Brain microvascular endothelial cell (primary cell): ENCODE data around the gene FBRSL1.

ENCODE experiments used
- DNase-seq: peaks from one replicate; pipeline ENCODE4 v3.0.0-alpha.2; 2020
- H3K27ac ChIP-seq: fragments of 250-450 bp; sonication (Bioruptor Pico); 2 replicates; pipeline ENCODE4 v1.5.1; 2020; ENCODE audit warnings: mild to moderate bottlenecking, moderate library complexity
- H3K27me3 ChIP-seq: fragments of 250-450 bp; sonication (Bioruptor Pico); replicated peaks from 2 replicates; pipeline ENCODE4 v1.5.1; 2020; ENCODE audit warnings: mild to moderate bottlenecking
- H3K36me3 ChIP-seq: fragments of 250-450 bp; sonication (Bioruptor Pico); replicated peaks from 2 replicates; pipeline ENCODE4 v1.5.1; 2020; ENCODE audit warnings: mild to moderate bottlenecking
- H3K4me3 ChIP-seq: 2 replicates; pipeline ENCODE4 v1.5.1; 2011; ENCODE audit warnings: low read depth, mild to moderate bottlenecking, control low read depth, low read length, moderate library complexity
- CTCF ChIP-seq: IDR thresholded peaks from 2 replicates; pipeline ENCODE4 v1.5.1; 2011; ENCODE audit warnings: low read depth, mild to moderate bottlenecking, moderate library complexity, low read length, control low read depth, inconsistent platforms; ENCODE audit errors: missing control alignments
- in situ Hi-C: cut with HindIII; loops from 2 replicates; pipeline ENCODE4 v1.10.0; 2017; ENCODE audit warnings: low sequenced_read_pairs, low pct_ligation_motif_present

The FBRSL1 gene

GRCh38 chr12:132513070-132513398, 23.1 kb downstream of the FBRSL1 start:
- no peak overlapping the region for H3K27ac ChIP-seq
- H3K4me3 ChIP-seq = no peak overlapping the region
- in situ Hi-C loops = no loop called here
- H3K36me3 ChIP-seq = peaks cover 2% of the 10 kb centered on the region
- no peaks in the 10 kb centered on the region for H3K27me3 ChIP-seq
- DNase-seq = no peak
- no peak for TF ChIP-seq CTCF

- Histone ChIP-seq H3K27ac (no peak overlapping the region), H3K4me3 (no peak overlapping the region), H3K27me3 (no peaks in the 10 kb centered on the region), H3K36me3 (peaks cover 2% of the 10 kb centered on the region)
- DNase-seq = no peak
- in situ Hi-C loops = no loop called here
- no peak for TF ChIP-seq CTCF
These were observed 23.6 kb downstream of the FBRSL1 start for GRCh38 chr12:132513458-132514135.

GRCh38 chr12:132514216-132514820, 24.4 kb downstream of the FBRSL1 start:
- Histone ChIP-seq H3K4me3 (no peak overlapping the region), H3K27me3 (no peaks in the 10 kb centered on the region), H3K36me3 (peaks cover 2% of the 10 kb centered on the region), H3K27ac (no peak overlapping the region)
- no peak for DNase-seq
- TF ChIP-seq CTCF = no peak
- in situ Hi-C loops = no loop called here

- Histone ChIP-seq H3K27ac (no peak overlapping the region), H3K4me3 (no peak overlapping the region), H3K36me3 (no peaks in the 10 kb centered on the region), H3K27me3 (no peaks in the 10 kb centered on the region)
- TF ChIP-seq CTCF = no peak
- DNase-seq = no peak
- in situ Hi-C loops = no loop called here
These were observed 24.9 kb downstream of the FBRSL1 start for GRCh38 chr12:132514838-132515237.

- no peak for DNase-seq
- no peak overlapping the region for H3K4me3 ChIP-seq
- no peak overlapping the region for H3K27ac ChIP-seq
- in situ Hi-C loops = no loop called here
- TF ChIP-seq CTCF = no peak
- H3K36me3 ChIP-seq = no peaks in the 10 kb centered on the region
- no peaks in the 10 kb centered on the region for H3K27me3 ChIP-seq
These were observed 26.4 kb downstream of the FBRSL1 start for GRCh38 chr12:132516095-132517012.
